Suprapubic skin (tissue), 4 donors: ENCODE measurements around the gene AFF1.

Experiments used
- EP300 ChIP-seq: sonication (generic); formaldehyde crosslinking; IDR thresholded peaks from one replicate; pipeline ENCODE4 v1.6.1; 2017; ENCODE audit warnings: antibody characterized with exemption
- POLR2A ChIP-seq, 2 donors: fragments of 450-650 bp; IDR thresholded peaks; one replicate each; pipeline ENCODE4 v1.6.1; 2017; ENCODE audit warnings: antibody characterized with exemption in 2 of 2, mild to moderate bottlenecking in 2 of 2, moderate library complexity in 2 of 2
- POLR2AphosphoS5 ChIP-seq, 3 donors: sonication (generic); formaldehyde crosslinking; IDR thresholded peaks; one replicate each; pipeline ENCODE4 v1.6.1; 2017; ENCODE audit warnings: antibody characterized with exemption in 3 of 3
- TF ChIP-seq, protein P1 (sequence below), 2 donors: fragments of 200-600 bp in 1 of 2; fragments of 450-650 bp in 1 of 2; sonication (generic) in 1 of 2; IDR thresholded peaks; one replicate each; pipeline ENCODE4 v1.5.1; 2016 to 2019; ENCODE audit warnings: antibody characterized with exemption in 2 of 2, mild to moderate bottlenecking in 1 of 2, moderate library complexity in 1 of 2

DNA sequence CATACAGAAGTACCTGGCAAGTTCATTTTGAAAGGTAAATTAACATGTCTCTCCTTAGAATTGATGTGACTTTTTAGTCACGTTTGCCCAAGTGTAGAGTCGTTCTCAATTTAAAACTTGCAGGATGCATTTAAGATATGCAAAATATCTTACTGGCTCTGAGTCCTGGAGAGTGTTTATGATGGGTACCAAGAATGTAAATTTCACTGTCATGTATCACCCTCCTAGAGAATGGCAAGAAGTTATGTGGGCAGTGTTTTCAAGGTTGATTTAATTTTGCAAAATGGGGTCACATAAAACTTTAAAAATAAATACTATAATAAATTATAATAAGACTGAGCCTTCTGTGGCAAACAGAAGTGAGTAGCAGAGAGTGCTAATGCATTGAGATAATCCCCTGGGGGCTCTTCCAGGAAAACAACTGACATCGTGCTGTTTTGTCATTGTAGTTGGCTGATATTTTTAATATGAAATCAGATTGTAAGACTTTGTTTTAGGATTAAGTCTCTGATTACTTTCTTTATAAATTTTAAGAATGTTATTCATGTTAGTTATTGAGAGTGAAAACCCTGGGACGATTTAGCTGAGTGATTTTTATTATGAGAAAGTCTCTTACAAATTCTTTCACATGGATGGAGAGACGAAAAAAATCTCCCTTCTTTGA lies 103.0 kb downstream of the AFF1 start:
- no peak for TF ChIP-seq POLR2AphosphoS5 (IDR thresholded peaks at IDR 0.05)
- TF ChIP-seq EP300: no peak
- no peak for TF ChIP-seq POLR2A (IDR thresholded peaks at IDR 0.05)
- TF ChIP-seq, protein P1, sequence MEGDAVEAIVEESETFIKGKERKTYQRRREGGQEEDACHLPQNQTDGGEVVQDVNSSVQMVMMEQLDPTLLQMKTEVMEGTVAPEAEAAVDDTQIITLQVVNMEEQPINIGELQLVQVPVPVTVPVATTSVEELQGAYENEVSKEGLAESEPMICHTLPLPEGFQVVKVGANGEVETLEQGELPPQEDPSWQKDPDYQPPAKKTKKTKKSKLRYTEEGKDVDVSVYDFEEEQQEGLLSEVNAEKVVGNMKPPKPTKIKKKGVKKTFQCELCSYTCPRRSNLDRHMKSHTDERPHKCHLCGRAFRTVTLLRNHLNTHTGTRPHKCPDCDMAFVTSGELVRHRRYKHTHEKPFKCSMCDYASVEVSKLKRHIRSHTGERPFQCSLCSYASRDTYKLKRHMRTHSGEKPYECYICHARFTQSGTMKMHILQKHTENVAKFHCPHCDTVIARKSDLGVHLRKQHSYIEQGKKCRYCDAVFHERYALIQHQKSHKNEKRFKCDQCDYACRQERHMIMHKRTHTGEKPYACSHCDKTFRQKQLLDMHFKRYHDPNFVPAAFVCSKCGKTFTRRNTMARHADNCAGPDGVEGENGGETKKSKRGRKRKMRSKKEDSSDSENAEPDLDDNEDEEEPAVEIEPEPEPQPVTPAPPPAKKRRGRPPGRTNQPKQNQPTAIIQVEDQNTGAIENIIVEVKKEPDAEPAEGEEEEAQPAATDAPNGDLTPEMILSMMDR (IDR thresholded peaks at IDR 0.05): no peak
